Mucosa of descending colon (tissue), 3 donors: ENCODE data around the gene GPC6. TPM values are rescaled to one million over a fixed set of nuclear protein-coding genes. Genes with fewer than 3 reads are reported as not detected.

Experiments
- ATAC-seq: fragments of 200-7000 bp; cut with Tn5 transposase; one replicate; pipeline ENCODE4 v1.9.1; 2020; ENCODE audit warnings: mild to moderate bottlenecking, moderate library complexity
- DNase-seq, 3 donors: peaks; one replicate each; pipeline ENCODE4 v3.0.0-alpha.2; 2020
- H3K36me3 ChIP-seq: fragments of 200-600 bp; one replicate; pipeline ENCODE4 v1.8.0; 2021; ENCODE audit warnings: low read depth, mild to moderate bottlenecking
- H3K4me1 ChIP-seq: fragments of 200-600 bp; one replicate; pipeline ENCODE4 v1.8.0; 2021; ENCODE audit warnings: low read depth, mild to moderate bottlenecking
- H3K4me3 ChIP-seq: fragments of 200-600 bp; one replicate; pipeline ENCODE4 v1.8.0; 2021; ENCODE audit warnings: mild to moderate bottlenecking
- H3K9me3 ChIP-seq: fragments of 200-600 bp; one replicate; pipeline ENCODE4 v1.8.0; 2021; ENCODE audit warnings: mild to moderate bottlenecking
- intact Hi-C, 2 donors: fragments of 100-400 bp; cut with DNase I in 1 of 2; cut with micrococcal nuclease in 1 of 2; formaldehyde crosslinking; loops; one replicate each; pipeline versions ENCODE4 v1.11.0 to v1.11.1; 2022; cut with DNase I, micrococcal nuclease
- total RNA-seq, 3 donors: library from RNA; stranded (reverse); fragmentation: NEBNext Ultra II Directional in 2 of 3; extraction: Animal tissue kit (Norgen Biotek cat#: 25700) in 2 of 3; gene quantifications; one replicate each; pipeline versions ENCODE4 v1.2.1 to v1.2.4, GENCODE V29; 2021 to 2023
- TF ChIP-seq, protein P1 (sequence below): fragments of 200-600 bp; IDR thresholded peaks from one replicate; pipeline ENCODE4 v1.8.0; 2022; ENCODE audit warnings: antibody characterized with exemption, mild to moderate bottlenecking
- donor health status: DM: no; HTN: no; CAD: no; lungs with moderate emphysema.
- donor health status: DM: no; HTN: no; CAD: no.
- donor health status: DM: no; HTN: yes; CAD: no.

The GPC6 gene
- total RNA-seq, 3 donors from 2014 or later: 2.7 to 11.3 (median 7.5) TPM

DNA sequence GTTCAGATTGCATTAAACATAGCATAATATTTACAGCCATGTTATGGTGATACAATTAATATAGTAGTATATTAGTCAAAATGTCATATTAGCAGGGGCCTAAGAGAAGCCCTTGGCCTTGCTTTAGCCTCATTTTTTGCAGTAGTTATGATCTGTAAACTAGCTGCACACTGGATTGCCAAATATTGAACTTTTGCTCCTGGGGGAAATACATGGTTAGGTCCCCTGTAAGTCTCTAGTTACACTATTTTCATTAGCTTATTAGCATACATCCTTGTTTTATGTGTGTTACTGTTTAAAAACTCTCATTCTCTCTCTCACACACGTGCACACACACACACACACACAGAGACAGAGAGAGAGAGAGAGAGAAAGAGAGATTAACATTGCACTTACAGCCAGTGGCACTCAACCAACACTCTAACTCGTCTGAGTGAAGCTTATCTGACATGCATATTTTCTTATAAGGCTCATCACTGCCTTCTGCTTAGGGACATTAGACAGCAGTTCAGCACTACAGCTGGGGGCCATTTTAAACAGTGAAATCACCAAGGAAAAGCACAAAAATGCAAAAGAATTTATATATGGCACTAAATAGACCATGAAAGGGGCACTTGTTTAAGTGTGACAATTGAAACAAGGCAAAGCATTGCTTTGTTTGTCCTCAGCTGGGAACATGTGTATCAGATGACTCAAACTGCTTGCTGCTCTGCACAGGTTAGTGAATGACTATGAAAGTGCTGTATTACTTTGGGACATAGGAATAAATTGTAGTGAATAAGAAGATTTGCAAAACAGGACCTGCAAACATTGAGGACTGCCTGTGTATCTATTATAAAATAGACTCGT, 278.7 kb downstream of the GPC6 start:
- Histone ChIP-seq H3K9me3 (no peaks in the 10 kb centered on the region), H3K4me3 (no peak overlapping the region), H3K4me1 (no peaks in the 10 kb centered on the region), H3K36me3 (no peaks in the 10 kb centered on the region)
- intact Hi-C loops: no loop called here
- TF ChIP-seq, protein P1, sequence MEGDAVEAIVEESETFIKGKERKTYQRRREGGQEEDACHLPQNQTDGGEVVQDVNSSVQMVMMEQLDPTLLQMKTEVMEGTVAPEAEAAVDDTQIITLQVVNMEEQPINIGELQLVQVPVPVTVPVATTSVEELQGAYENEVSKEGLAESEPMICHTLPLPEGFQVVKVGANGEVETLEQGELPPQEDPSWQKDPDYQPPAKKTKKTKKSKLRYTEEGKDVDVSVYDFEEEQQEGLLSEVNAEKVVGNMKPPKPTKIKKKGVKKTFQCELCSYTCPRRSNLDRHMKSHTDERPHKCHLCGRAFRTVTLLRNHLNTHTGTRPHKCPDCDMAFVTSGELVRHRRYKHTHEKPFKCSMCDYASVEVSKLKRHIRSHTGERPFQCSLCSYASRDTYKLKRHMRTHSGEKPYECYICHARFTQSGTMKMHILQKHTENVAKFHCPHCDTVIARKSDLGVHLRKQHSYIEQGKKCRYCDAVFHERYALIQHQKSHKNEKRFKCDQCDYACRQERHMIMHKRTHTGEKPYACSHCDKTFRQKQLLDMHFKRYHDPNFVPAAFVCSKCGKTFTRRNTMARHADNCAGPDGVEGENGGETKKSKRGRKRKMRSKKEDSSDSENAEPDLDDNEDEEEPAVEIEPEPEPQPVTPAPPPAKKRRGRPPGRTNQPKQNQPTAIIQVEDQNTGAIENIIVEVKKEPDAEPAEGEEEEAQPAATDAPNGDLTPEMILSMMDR: no peak
- no peak for ATAC-seq
- no peak for DNase-seq

DNA sequence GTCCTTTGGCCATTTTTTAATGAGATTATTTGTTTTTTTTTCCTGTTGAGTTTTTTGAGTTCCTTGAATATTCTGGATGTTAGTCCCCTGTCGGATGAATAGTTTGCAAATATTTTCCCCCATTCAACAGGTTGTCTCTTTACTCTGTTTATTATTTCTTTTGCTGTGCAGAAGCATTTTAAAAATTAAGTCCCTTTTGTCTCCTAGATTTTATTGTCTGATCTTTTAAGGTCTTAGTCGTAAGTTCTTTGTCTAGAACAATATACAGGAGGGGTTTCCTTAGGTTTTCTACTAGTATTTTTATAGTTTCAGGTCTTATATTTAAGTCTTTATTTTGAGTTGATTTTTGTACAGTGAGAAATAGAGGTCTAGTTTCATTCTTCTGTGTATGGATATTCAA, 284.4 kb downstream of the GPC6 start:
- Histone ChIP-seq H3K36me3 (no peaks in the 10 kb centered on the region), H3K9me3 (no peaks in the 10 kb centered on the region), H3K4me1 (no peaks in the 10 kb centered on the region), H3K4me3 (no peak overlapping the region)
- no peak for ATAC-seq
- no peak for DNase-seq
- TF ChIP-seq, protein P1: no peak
- intact Hi-C loops: no loop called here

DNA sequence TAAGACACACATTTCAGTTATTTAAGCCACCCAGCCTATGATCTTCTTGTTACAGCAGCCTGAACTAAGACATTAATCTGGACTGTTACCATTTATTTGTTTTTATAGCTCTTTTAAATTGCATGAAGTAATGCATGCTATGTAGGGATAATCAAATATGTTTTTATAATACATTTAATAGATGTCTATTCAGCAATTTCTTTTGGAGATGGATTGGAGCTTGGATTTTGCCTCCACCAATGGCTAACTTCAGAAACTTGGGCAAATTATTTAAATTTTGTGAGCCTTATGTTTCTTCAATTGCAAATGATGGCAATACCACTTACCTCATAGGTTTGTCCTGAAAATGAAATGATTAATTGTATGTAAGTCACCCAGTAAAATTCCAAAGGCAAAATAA, 288.7 kb downstream of the GPC6 start:
- ATAC-seq: no peak
- Histone ChIP-seq H3K36me3 (no peaks in the 10 kb centered on the region), H3K4me3 (no peak overlapping the region), H3K4me1 (no peaks in the 10 kb centered on the region), H3K9me3 (no peaks in the 10 kb centered on the region)
- no peak for DNase-seq
- TF ChIP-seq, protein P1: no peak
- intact Hi-C loops: no loop called here

DNA sequence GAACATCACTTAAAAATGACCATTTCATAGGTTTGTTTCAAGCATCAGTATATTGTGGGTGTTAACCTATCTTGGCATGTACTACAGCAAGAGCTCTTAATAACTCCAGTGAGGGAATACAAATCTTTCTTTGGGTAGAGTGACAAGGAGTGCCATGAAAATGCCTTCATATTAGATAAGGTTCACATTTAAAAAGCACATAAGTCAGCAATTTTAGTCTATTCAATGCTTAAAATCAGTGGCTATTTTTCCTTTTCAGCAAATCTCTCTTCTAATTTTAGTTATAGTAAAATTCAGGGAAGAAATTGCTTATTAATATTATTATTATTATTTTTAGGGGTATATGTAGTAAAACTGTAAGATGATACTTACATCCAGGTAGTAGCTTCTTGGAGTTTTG, 291.1 kb downstream of the GPC6 start:
- DNase-seq (no peak), ATAC-seq (no peak)
- TF ChIP-seq, protein P1: no peak
- Histone ChIP-seq H3K4me3 (no peak overlapping the region), H3K36me3 (no peaks in the 10 kb centered on the region), H3K4me1 (no peaks in the 10 kb centered on the region), H3K9me3 (no peaks in the 10 kb centered on the region)
- intact Hi-C loops: no loop called here

DNA sequence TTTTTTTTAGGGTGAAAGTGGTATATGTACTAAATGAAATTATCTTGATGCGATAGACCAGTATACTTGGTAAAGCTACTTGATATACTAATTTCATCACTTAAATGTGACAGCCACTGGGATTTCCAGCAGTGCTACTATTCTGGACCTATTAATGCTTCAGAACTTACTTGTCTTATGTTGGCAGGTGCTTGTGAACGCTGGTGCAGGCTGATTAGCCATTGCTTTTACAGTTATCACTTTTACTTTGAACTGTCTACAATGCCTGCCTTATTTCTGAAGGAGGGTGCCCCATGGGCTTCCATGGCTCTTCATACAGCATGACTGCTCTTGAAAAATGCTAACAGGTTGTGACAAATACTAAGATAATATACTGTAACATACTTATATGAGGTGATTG, 294.7 kb downstream of the GPC6 start:
- ATAC-seq: no peak
- no peak for DNase-seq
- no peaks in the 10 kb centered on the region for H3K9me3 ChIP-seq
- TF ChIP-seq, protein P1: no peak
- H3K4me3 ChIP-seq: no peak overlapping the region
- no peaks in the 10 kb centered on the region for H3K4me1 ChIP-seq
- intact Hi-C loops: no loop called here
- no peaks in the 10 kb centered on the region for H3K36me3 ChIP-seq
